ENCODE results near the gene USP32. TPM values are rescaled to one million over a fixed set of nuclear protein-coding genes. Genes with fewer than 3 reads are reported as not detected.
"Not testable (repeated sequence)": the region's sequence is repeated elsewhere in the genome, so short reads cannot be mapped to it uniquely, and the experiment has no call there.

USP32 gene
- total RNA-seq, 3 donors from 2014 or later = 20.1 to 22.0 (median 20.9) TPM

- DNase-seq (no peak), ATAC-seq (no peak)
- peaks cover 41% of the 10 kb centered on the region for H3K4me1 Mint-ChIP-seq (ENCODE audit: low read depth)
- H3K9me3 Mint-ChIP-seq = no peaks in the 10 kb centered on the region
- no peaks in the 10 kb centered on the region for H3K27me3 Mint-ChIP-seq (ENCODE audit: low read depth)
- H3K36me3 Mint-ChIP-seq (ENCODE audit: insufficient read depth) = no peaks in the 10 kb centered on the region
- no peak overlapping the region for H3K4me3 Mint-ChIP-seq
Measured at GRCh38 chr17:60393840-60394723, 2.1 kb upstream of the USP32 start.

DNA sequence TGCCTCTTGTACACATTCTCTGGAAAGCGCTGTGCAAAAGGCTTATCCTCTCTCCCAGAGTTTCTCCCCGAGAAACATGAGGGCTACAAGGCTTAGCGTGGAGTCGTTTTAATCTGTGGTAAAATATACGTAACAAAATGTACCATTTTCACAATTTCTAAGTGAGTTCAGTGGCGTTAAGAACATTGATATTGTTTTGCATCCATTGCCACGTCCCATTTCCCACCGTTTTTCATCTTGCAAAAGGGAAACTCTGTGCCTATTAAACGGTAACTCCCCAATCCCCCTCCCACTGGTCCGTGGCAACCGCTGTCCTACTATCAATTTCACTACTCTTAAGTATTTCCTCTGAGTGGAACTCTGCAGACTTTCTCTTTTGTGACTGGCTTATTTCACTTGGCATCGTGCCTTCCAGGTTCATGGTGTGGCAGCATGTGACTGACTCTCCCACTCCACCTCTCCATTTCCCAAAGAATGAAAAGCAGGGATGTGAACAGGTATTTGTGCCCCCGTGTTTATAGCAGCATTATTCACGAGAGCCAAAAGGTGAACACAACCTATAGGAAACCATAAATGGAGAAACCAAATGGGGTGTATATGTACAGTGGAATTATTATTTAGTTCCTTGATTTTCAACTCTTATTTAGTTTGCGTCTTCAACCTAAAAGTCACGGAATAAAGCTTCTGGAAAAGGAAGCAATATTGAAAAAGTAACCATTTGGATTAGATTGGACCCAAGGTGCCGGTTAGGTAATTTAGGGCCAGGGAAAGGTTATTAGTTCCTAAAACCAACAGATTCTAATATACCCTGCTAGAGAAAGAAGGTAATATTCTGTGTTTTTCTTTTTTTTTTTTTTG, 1.1 kb upstream of the USP32 start:
- H3K4me1 Mint-ChIP-seq (ENCODE audit: low read depth) = peaks cover 45% of the 10 kb centered on the region
- H3K27me3 Mint-ChIP-seq (ENCODE audit: low read depth) = no peaks in the 10 kb centered on the region
- ATAC-seq = no peak
- no peaks in the 10 kb centered on the region for H3K9me3 Mint-ChIP-seq
- DNase-seq = no peak
- peak overlapping the region; percentile 97 for H3K4me3 Mint-ChIP-seq
- H3K36me3 Mint-ChIP-seq (ENCODE audit: insufficient read depth) = no peaks in the 10 kb centered on the region

DNA sequence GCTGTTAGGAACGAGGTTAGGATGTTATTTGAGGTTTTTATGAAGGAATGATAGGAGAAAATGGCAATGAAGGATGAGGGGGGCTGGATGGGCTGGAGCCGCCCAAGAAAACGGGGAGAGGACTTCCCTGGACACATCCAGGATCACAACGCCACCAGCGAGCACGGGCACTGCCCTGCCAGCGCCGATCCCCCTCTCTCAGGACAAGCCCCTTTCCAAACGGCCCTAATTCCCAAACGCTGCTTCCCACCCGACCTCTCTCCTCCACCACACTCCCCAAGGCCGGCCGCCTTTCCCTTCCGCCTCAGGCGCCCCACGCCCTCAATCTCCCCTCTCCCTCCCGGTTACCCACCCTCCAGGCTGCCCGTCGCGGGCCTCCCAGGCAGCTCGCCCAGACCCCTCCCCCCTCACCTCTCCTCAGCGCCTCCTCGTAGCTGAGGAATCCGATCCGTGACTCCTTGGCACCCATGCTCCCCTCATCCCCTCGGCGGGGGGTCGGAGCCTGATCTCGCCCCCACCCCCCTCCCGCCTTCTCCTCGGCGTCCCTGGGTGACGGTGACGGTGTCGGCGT, 377 bp downstream of the USP32 start:
- peak; percentile 51 to 55 for ATAC-seq
- no peak for DNase-seq
- no peaks in the 10 kb centered on the region for H3K36me3 Mint-ChIP-seq (ENCODE audit: insufficient read depth)
- H3K9me3 Mint-ChIP-seq = no peaks in the 10 kb centered on the region
- H3K4me3 Mint-ChIP-seq = peak overlapping the region; percentile 97
- peaks cover 44% of the 10 kb centered on the region for H3K4me1 Mint-ChIP-seq (ENCODE audit: low read depth)
- H3K27me3 Mint-ChIP-seq (ENCODE audit: low read depth) = no peaks in the 10 kb centered on the region

- no peaks in the 10 kb centered on the region for H3K27me3 Mint-ChIP-seq (ENCODE audit: low read depth)
- peaks cover 1% of the 10 kb centered on the region for H3K36me3 Mint-ChIP-seq (ENCODE audit: insufficient read depth)
- no peaks in the 10 kb centered on the region for H3K9me3 Mint-ChIP-seq
- DNase-seq (no peak), ATAC-seq (no peak)
- peak overlapping the region; percentile 97 for H3K4me3 Mint-ChIP-seq
- peaks cover 46% of the 10 kb centered on the region for H3K4me1 Mint-ChIP-seq (ENCODE audit: low read depth)
Measured at GRCh38 chr17:60390925-60391470, 935 bp downstream of the USP32 start.

GRCh38 chr17:60390186-60390585, 1.7 kb downstream of the USP32 start:
- H3K4me1 Mint-ChIP-seq (ENCODE audit: low read depth) = peaks cover 45% of the 10 kb centered on the region
- H3K9me3 Mint-ChIP-seq = no peaks in the 10 kb centered on the region
- DNase-seq (no peak), ATAC-seq (no peak)
- H3K4me3 Mint-ChIP-seq = peak overlapping the region; percentile 97
- no peaks in the 10 kb centered on the region for H3K27me3 Mint-ChIP-seq (ENCODE audit: low read depth)
- H3K36me3 Mint-ChIP-seq (ENCODE audit: insufficient read depth) = peaks cover 1% of the 10 kb centered on the region

- ATAC-seq (no peak), DNase-seq (no peak)
- H3K4me3 Mint-ChIP-seq = no peak overlapping the region
- H3K36me3 Mint-ChIP-seq (ENCODE audit: insufficient read depth) = peaks cover 1% of the 10 kb centered on the region
- no peaks in the 10 kb centered on the region for H3K9me3 Mint-ChIP-seq
- H3K27me3 Mint-ChIP-seq (ENCODE audit: low read depth) = no peaks in the 10 kb centered on the region
- H3K4me1 Mint-ChIP-seq (ENCODE audit: low read depth) = peaks cover 49% of the 10 kb centered on the region
Measured at GRCh38 chr17:60388742-60389141, 3.2 kb downstream of the USP32 start.

DNA sequence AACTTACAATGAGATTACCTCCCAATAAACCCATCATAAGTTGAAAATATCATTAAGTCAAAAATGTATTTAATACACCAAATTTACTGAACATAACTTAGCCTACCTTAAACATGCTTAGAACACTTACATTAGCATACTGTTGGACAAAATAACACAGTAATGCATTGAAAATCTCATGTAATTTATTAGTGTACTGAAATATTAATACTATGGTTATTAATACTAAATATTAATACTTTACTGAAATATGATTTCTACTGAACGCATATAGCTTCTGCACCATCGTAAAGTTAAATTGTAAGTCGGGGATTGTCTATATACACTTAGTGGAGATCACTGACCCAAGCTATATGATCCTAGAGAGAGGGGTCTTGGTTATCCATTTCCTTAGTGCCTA, 4.3 kb downstream of the USP32 start:
- Mint-ChIP-seq H3K36me3 (ENCODE audit: insufficient read depth) (peaks cover 5% of the 10 kb centered on the region), H3K27me3 (ENCODE audit: low read depth) (no peaks in the 10 kb centered on the region), H3K9me3 (no peaks in the 10 kb centered on the region), H3K4me1 (ENCODE audit: low read depth) (peaks cover 46% of the 10 kb centered on the region), H3K4me3 (no peak overlapping the region)
- DNase-seq (no peak), ATAC-seq (no peak)

- no peaks in the 10 kb centered on the region for H3K27me3 Mint-ChIP-seq (ENCODE audit: low read depth)
Measured at GRCh38 chr17:60386147-60387058, 5.5 kb downstream of the USP32 start.

DNA sequence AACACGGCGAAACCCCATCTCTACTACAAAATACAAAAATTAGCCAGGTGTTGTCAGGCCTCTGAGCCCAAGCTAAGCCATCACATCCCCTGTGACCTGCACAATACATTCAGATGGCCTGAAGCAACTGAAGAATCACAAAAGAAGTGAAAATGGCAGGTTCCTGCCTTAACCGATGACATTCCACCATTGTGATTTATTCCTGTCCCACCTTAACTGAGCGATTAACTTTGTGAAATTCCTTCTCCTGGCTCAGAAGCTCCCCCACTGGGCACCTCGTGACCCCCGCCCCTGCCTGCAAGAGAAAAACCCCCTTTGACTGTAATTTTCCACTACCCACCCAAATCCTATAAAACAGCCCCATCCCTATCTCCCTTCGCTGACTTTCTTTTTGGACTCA, 7.0 kb downstream of the USP32 start:
- H3K9me3 Mint-ChIP-seq; DNase-seq; ATAC-seq; H3K36me3 Mint-ChIP-seq (ENCODE audit: insufficient read depth); H3K27me3 Mint-ChIP-seq (ENCODE audit: low read depth); H3K4me3 Mint-ChIP-seq: not testable (repeated sequence)
- H3K4me1 Mint-ChIP-seq (ENCODE audit: low read depth) = peaks cover 32% of the 10 kb centered on the region

More at GRCh38 chr17:60386147-60387058, 5.5 kb downstream of the USP32 start:
- H3K4me3 Mint-ChIP-seq = no peak overlapping the region
- no peaks in the 10 kb centered on the region for H3K9me3 Mint-ChIP-seq
- peaks cover 45% of the 10 kb centered on the region for H3K4me1 Mint-ChIP-seq (ENCODE audit: low read depth)
- no peak for ATAC-seq
- peaks cover 5% of the 10 kb centered on the region for H3K36me3 Mint-ChIP-seq (ENCODE audit: insufficient read depth)
- DNase-seq = no peak

GRCh38 chr17:60383379-60383778, 8.6 kb downstream of the USP32 start:
- Mint-ChIP-seq H3K9me3 (no peaks in the 10 kb centered on the region), H3K27me3 (ENCODE audit: low read depth) (no peaks in the 10 kb centered on the region), H3K4me1 (ENCODE audit: low read depth) (peaks cover 25% of the 10 kb centered on the region), H3K36me3 (ENCODE audit: insufficient read depth) (peaks cover 5% of the 10 kb centered on the region), H3K4me3 (no peak overlapping the region)
- DNase-seq (no peak), ATAC-seq (no peak)

DNA sequence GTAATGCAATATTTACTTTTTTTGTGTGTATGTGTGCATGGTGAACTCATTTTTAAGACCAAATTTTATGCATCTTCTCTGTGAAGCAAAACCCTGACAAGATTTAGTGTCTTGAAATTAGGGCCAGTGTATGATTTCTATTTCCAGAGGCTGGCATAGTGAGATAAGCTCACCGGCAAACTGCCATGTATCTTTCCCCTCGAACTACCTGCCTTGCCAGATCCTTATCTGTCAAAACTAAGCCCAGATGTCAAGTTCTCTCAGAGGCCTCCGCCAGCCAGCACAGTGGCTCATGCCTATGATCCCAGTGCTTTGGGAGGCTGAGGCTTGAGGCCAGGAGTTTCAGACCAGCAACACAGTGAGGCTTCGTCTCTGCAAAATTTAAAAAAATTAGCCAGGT, 10.0 kb downstream of the USP32 start:
- H3K4me3 Mint-ChIP-seq = no peak overlapping the region
- no peaks in the 10 kb centered on the region for H3K27me3 Mint-ChIP-seq (ENCODE audit: low read depth)
- ATAC-seq (no peak), DNase-seq (no peak)
- H3K4me1 Mint-ChIP-seq (ENCODE audit: low read depth) = peaks cover 22% of the 10 kb centered on the region
- peaks cover 5% of the 10 kb centered on the region for H3K36me3 Mint-ChIP-seq (ENCODE audit: insufficient read depth)
- no peaks in the 10 kb centered on the region for H3K9me3 Mint-ChIP-seq

DNA sequence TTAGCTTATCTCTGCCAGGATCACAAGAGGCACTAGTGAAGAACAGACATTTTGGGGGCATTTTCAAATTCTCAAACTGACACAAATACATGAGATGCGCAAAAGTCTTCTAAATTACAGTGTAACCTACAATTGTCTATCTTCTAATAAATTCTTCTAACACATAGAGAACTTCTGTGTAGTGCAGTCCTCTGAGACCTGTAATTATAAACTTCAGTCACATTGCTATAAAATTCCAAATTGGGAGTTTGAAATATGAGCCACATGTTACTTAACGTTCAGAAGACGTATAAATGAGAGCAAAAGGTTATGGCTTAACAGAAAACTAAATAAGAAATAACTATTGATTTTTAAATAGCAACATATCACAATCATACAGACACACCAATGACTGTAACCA, 12.5 kb downstream of the USP32 start:
- DNase-seq; H3K36me3 Mint-ChIP-seq (ENCODE audit: insufficient read depth); H3K9me3 Mint-ChIP-seq; ATAC-seq; H3K27me3 Mint-ChIP-seq (ENCODE audit: low read depth); H3K4me3 Mint-ChIP-seq: not testable (repeated sequence)
- peaks cover 13% of the 10 kb centered on the region for H3K4me1 Mint-ChIP-seq (ENCODE audit: low read depth)

DNA sequence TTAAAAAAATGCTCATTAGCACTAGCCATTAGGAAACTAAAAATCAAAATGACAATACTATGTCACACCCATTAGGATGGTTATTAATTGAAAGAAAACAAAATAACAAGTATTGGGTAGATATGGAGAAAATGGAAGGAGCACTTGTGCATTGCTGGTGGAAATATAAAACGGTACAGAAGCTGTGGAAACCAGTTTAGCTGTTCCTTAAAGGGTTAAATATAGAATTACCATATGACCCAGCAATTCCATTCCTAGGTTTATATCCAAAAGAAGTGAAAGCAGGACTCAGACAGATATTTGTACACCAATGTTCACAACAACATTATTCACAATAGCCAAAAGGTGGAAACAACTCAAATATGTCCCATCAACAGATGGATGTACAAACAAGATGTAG, 13.7 kb downstream of the USP32 start:
- not testable (repeated sequence) for H3K9me3 Mint-ChIP-seq; ATAC-seq; DNase-seq; H3K36me3 Mint-ChIP-seq (ENCODE audit: insufficient read depth); H3K4me1 Mint-ChIP-seq (ENCODE audit: low read depth); H3K4me3 Mint-ChIP-seq; H3K27me3 Mint-ChIP-seq (ENCODE audit: low read depth)

Measured in activated T-cell treated with anti-CD3 and anti-CD28 coated beads, Interleukin-2, amount 50 U/mL, for 4 hours (primary cell).